A673 (cell line): ENCODE results near the gene RAB1B.

ENCODE experiments used
- CTCF ChIP-seq: fragments of 300-800, 200-600 bp; sonication (generic); conservative IDR thresholded peaks from 2 replicates; pipeline ENCODE4 v1.5.1; 2017; ENCODE audit warnings: low read depth, mild to moderate bottlenecking, antibody characterized with exemption, low read length, moderate library complexity, mixed read lengths
- EZH2 ChIP-seq: fragments of 200-600 bp; sonication (generic); IDR thresholded peaks from 2 replicates; pipeline ENCODE4 v1.6.1; 2017; ENCODE audit warnings: borderline replicate concordance, low read depth, mild to moderate bottlenecking, mixed read lengths, antibody characterized with exemption, low read length; ENCODE audit not compliant: poor library complexity, severe bottlenecking

DNA sequence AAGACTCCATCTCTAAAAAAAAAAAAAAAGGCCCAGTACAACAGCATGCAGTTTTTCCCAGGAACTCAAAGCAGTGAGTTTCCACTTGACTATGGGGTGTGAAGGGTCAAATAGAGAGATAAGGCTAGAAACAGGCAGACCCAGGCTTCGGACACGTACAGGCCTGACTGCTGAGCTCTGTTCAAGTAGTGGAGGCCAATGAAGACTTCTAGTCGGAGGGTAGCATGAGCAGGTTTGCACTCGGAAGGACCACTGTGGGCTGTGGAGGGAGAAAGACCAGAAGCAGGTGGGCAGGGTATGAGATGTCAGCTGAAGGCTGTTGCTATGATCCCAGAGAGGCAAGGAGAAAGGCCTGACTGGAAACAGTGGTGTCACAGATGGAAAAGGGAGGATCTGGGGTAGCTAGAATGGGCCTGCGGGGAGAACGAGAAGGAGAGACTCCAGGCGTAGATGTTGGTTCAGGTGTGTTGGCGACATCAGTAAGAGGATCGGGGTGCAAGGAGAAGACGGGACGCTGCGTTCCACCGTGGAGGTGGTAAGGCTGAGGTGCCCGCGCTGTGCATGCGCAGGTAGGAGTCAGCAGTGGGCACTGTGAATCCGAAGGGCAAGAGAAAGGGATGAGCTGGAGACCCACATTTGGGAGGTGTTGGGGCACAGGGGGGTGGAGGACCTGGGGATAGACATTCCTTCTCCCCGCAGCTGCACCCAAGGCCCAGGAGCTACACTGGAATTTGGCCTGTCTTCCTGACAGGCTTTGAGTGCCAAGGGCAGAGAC, 49.4 kb upstream of the RAB1B start:
- no peak for TF ChIP-seq CTCF
- no peak for TF ChIP-seq EZH2
